Liver (tissue), 9 donors: Measurements from ENCODE around the gene NR6A1. TPM values are rescaled to one million over a fixed set of nuclear protein-coding genes. Genes with fewer than 3 reads are reported as not detected.

Source experiments
- DNase-seq: peaks from one replicate; pipeline ENCODE4 v3.0.0-alpha.2; 2017; ENCODE audit warnings: low spot score
- H3K27ac ChIP-seq, 2 donors: one replicate each; pipeline ENCODE4 v1.7.0; 2013; ENCODE audit warnings: inconsistent platforms in 2 of 2, low read length in 2 of 2, control low read depth in 1 of 2, low read depth in 1 of 2, mild to moderate bottlenecking in 1 of 2
- H3K27me3 ChIP-seq, 4 donors: one replicate each; pipeline versions ENCODE4 v1.6.1 to v1.7.0; 2013; ENCODE audit warnings: low read length in 3 of 4, inconsistent platforms in 1 of 4, mild to moderate bottlenecking in 1 of 4, moderate library complexity in 1 of 4; ENCODE audit not compliant: control insufficient read depth in 4 of 4, insufficient read depth in 4 of 4
- H3K36me3 ChIP-seq, 4 donors: one replicate each; pipeline versions ENCODE4 v1.6.1 to v1.7.0; 2013; ENCODE audit warnings: low read length in 3 of 4, mild to moderate bottlenecking in 3 of 4, low read depth in 1 of 4, moderate library complexity in 1 of 4; ENCODE audit not compliant: control insufficient read depth in 4 of 4, insufficient read depth in 3 of 4
- H3K4me1 ChIP-seq, 4 donors: one replicate each; pipeline versions ENCODE4 v1.6.1 to v1.7.0; 2013; ENCODE audit warnings: low read length in 3 of 4, mild to moderate bottlenecking in 3 of 4, moderate library complexity in 1 of 4; ENCODE audit not compliant: control insufficient read depth in 4 of 4, insufficient read depth in 4 of 4
- H3K4me3 ChIP-seq, 3 donors: one replicate each; pipeline versions ENCODE4 v1.6.1 to v1.7.0; 2013; ENCODE audit warnings: low read length in 3 of 3, control low read depth in 1 of 3, low read depth in 1 of 3, mild to moderate bottlenecking in 1 of 3
- H3K9ac ChIP-seq, 2 donors: one replicate each; pipeline ENCODE4 v1.7.0; 2013; ENCODE audit warnings: low read length in 2 of 2, mild to moderate bottlenecking in 2 of 2, moderate library complexity in 2 of 2, control low read depth in 1 of 2, low read depth in 1 of 2
- H3K9me3 ChIP-seq, 4 donors: one replicate each; pipeline versions ENCODE4 v1.6.1 to v1.7.0; 2013; ENCODE audit warnings: low read length in 3 of 4; ENCODE audit not compliant: control insufficient read depth in 4 of 4
- EGR1 ChIP-seq, 2 donors: IDR thresholded peaks; 2 replicates each; pipeline ENCODE4 v1.6.1; 2016 to 2018; ENCODE audit warnings: antibody characterized with exemption in 2 of 2, low read depth in 2 of 2
- FOXA2 ChIP-seq: IDR thresholded peaks from 2 replicates; pipeline ENCODE4 v1.6.1; 2016; ENCODE audit warnings: antibody characterized with exemption
- GABPA ChIP-seq, 2 donors: IDR thresholded peaks in 1 of 2; conservative IDR thresholded peaks in 1 of 2; 2 replicates each; pipeline ENCODE4 v1.6.1; 2016; ENCODE audit warnings: antibody characterized with exemption in 2 of 2, mild to moderate bottlenecking in 1 of 2, moderate library complexity in 1 of 2
- HNF4A ChIP-seq, 2 donors: conservative IDR thresholded peaks; 2 replicates each; pipeline ENCODE4 v1.6.1; 2016; ENCODE audit warnings: antibody characterized with exemption in 2 of 2, mild to moderate bottlenecking in 2 of 2
- HNF4G ChIP-seq: IDR thresholded peaks from 2 replicates; pipeline ENCODE4 v1.6.1; 2016; ENCODE audit warnings: antibody characterized with exemption
- JUND ChIP-seq, 2 donors: IDR thresholded peaks; 2 replicates each; pipeline ENCODE4 v1.6.1; 2016; ENCODE audit warnings: antibody characterized with exemption in 2 of 2
- NR2F2 ChIP-seq: IDR thresholded peaks from 2 replicates; pipeline ENCODE4 v1.6.1; 2016; ENCODE audit warnings: antibody characterized with exemption
- RAD21 ChIP-seq, 2 donors: IDR thresholded peaks; 2 replicates each; pipeline ENCODE4 v1.6.1; 2016; ENCODE audit warnings: antibody characterized with exemption in 2 of 2, mild to moderate bottlenecking in 2 of 2
- RXRA ChIP-seq, 2 donors: IDR thresholded peaks; 2 replicates each; pipeline ENCODE4 v1.6.1; 2017 to 2018; ENCODE audit warnings: antibody characterized with exemption in 2 of 2, mild to moderate bottlenecking in 1 of 2
- SP1 ChIP-seq: IDR thresholded peaks from 2 replicates; pipeline ENCODE4 v1.6.1; 2018; ENCODE audit warnings: antibody characterized with exemption, mild to moderate bottlenecking
- TAF1 ChIP-seq: conservative IDR thresholded peaks from 2 replicates; pipeline ENCODE4 v1.6.1; 2016; ENCODE audit warnings: antibody characterized with exemption, mild to moderate bottlenecking
- YY1 ChIP-seq: IDR thresholded peaks from 2 replicates; pipeline ENCODE4 v1.6.1; 2016; ENCODE audit warnings: antibody characterized with exemption, mild to moderate bottlenecking
- WGBS: extraction: QIAGEN DNeasy Blood & Tissue Kit; methylation state at CpG from one replicate; pipeline ENCODE4 v1.1.7; 2013; 5-methylcytosine and 5-hydroxymethylcytosine counted together
- polyA plus RNA-seq, 2 donors: library from polyadenylated mRNA; stranded (reverse) in 1 of 2; unstranded in 1 of 2; fragments of 200-250 nt in 1 of 2; fragments of >200 nt in 1 of 2; fragmentation: Nextera tagmentation in 1 of 2; extraction: Ambion mirVana in 1 of 2; gene quantifications; one replicate each; pipeline versions ENCODE4 v1.2.1 to v1.2.3, GENCODE V29; 2013 to 2015
- total RNA-seq, 2 donors: library from RNA; depleted of rRNA; stranded (reverse); fragments of >200 nt; gene quantifications; one replicate each; pipeline ENCODE4 v1.2.3, GENCODE V29; 2014
- TF ChIP-seq, protein P1 (sequence below): IDR thresholded peaks from 2 replicates; pipeline ENCODE4 v1.6.1; 2016; ENCODE audit warnings: antibody characterized with exemption, mild to moderate bottlenecking
- TF ChIP-seq, protein P2 (sequence below): IDR thresholded peaks from 2 replicates; pipeline ENCODE4 v1.6.1; 2016; ENCODE audit warnings: antibody characterized with exemption
- TF ChIP-seq, protein P3 (sequence below): IDR thresholded peaks from 2 replicates; pipeline ENCODE4 v1.6.1; 2016; ENCODE audit warnings: antibody characterized with exemption
- TF ChIP-seq, protein P4 (sequence below): IDR thresholded peaks from 2 replicates; pipeline ENCODE4 v1.6.1; 2016; ENCODE audit warnings: antibody characterized with exemption
- donor health status: healthy.
- donor health status: healthy.
- donor health status: healthy.
- donor health status: healthy.
- donor health status: healthy.

Gene NR6A1
- total and polyA plus RNA-seq, 4 donors, result 0.72 to 6.1 (median 2.1) TPM

DNA sequence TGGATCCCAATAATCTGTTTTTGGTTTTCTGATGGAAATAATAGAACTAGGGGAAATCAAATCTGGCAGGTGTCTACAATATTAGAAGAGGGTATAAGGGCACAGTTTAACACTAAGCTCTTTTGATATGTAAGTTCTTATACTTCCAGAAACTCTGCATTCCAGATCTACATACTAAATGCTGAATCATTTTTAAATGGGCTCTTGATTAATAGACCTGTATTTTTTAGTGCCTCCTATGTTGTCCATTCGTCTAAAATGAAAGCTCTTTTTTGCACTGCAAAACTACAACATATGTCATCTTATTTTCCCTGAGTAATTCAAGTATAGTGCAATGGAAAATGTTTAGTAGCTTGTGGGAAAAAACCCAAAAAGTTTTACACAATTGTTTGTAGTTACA lies 44.2 kb downstream of the NR6A1 start (continued):
- TF ChIP-seq, protein P1, sequence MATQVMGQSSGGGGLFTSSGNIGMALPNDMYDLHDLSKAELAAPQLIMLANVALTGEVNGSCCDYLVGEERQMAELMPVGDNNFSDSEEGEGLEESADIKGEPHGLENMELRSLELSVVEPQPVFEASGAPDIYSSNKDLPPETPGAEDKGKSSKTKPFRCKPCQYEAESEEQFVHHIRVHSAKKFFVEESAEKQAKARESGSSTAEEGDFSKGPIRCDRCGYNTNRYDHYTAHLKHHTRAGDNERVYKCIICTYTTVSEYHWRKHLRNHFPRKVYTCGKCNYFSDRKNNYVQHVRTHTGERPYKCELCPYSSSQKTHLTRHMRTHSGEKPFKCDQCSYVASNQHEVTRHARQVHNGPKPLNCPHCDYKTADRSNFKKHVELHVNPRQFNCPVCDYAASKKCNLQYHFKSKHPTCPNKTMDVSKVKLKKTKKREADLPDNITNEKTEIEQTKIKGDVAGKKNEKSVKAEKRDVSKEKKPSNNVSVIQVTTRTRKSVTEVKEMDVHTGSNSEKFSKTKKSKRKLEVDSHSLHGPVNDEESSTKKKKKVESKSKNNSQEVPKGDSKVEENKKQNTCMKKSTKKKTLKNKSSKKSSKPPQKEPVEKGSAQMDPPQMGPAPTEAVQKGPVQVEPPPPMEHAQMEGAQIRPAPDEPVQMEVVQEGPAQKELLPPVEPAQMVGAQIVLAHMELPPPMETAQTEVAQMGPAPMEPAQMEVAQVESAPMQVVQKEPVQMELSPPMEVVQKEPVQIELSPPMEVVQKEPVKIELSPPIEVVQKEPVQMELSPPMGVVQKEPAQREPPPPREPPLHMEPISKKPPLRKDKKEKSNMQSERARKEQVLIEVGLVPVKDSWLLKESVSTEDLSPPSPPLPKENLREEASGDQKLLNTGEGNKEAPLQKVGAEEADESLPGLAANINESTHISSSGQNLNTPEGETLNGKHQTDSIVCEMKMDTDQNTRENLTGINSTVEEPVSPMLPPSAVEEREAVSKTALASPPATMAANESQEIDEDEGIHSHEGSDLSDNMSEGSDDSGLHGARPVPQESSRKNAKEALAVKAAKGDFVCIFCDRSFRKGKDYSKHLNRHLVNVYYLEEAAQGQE, result no peak
- TF ChIP-seq TAF1, result no peak
- no peak for TF ChIP-seq EGR1 (IDR thresholded peaks at IDR 0.05; ENCODE audit: low read depth in 2 of 2)
- no peak for TF ChIP-seq GABPA (IDR thresholded peaks at IDR 0.05 in 1 of 2, conservative IDR thresholded peaks at IDR 0.05 in 1 of 2)
- no peak for TF ChIP-seq HNF4A (conservative IDR thresholded peaks at IDR 0.05)

DNA sequence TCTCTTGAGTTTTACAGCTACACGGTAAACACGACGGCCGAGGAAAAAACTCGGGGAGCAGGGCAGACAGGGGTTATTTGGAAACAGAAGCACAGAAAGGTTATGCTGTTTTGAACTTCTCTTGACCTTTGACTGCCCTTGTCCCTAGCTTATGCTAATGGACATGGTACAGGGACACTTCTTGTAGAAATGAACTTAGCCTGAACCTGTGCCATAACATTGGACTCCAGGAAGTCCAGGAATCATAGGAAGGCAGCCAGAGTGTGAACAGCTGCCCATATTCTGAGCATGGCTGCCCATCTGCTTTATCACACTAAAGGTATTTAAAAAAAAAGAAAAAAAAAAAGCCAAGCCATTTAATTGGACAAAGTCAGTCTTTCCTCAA lies 46.1 kb downstream of the NR6A1 start:
- peaks cover 1 to 26% (median 17%) of the 10 kb centered on the region in 4 donors for H3K4me1 ChIP-seq
- no peak for DNase-seq
- no peaks in the 10 kb centered on the region for H3K36me3 ChIP-seq
- TF ChIP-seq NR2F2 (peak; percentile 93), SP1 (peak; percentile 73), HNF4A (conservative IDR thresholded peaks at IDR 0.05) (peak; percentile 84 to 86), GABPA (IDR thresholded peaks at IDR 0.05 in 1 of 2, conservative IDR thresholded peaks at IDR 0.05 in 1 of 2) (no peak), RXRA (IDR thresholded peaks at IDR 0.05) (peak; percentile 96), JUND (IDR thresholded peaks at IDR 0.05) (peak in 1 of 2 donors; percentile 26), YY1 (peak; percentile 77), FOXA2 (no peak), RAD21 (IDR thresholded peaks at IDR 0.05) (peak in 1 of 2 donors; percentile 9), HNF4G (peak; percentile 55)
- TF ChIP-seq, protein P1, result no peak
- TF ChIP-seq, protein P2, sequence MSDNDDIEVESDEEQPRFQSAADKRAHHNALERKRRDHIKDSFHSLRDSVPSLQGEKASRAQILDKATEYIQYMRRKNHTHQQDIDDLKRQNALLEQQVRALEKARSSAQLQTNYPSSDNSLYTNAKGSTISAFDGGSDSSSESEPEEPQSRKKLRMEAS, result peak; percentile 54
- TF ChIP-seq, protein P3, sequence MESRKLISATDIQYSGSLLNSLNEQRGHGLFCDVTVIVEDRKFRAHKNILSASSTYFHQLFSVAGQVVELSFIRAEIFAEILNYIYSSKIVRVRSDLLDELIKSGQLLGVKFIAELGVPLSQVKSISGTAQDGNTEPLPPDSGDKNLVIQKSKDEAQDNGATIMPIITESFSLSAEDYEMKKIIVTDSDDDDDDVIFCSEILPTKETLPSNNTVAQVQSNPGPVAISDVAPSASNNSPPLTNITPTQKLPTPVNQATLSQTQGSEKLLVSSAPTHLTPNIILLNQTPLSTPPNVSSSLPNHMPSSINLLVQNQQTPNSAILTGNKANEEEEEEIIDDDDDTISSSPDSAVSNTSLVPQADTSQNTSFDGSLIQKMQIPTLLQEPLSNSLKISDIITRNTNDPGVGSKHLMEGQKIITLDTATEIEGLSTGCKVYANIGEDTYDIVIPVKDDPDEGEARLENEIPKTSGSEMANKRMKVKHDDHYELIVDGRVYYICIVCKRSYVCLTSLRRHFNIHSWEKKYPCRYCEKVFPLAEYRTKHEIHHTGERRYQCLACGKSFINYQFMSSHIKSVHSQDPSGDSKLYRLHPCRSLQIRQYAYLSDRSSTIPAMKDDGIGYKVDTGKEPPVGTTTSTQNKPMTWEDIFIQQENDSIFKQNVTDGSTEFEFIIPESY, result no peak
- TF ChIP-seq, protein P4, sequence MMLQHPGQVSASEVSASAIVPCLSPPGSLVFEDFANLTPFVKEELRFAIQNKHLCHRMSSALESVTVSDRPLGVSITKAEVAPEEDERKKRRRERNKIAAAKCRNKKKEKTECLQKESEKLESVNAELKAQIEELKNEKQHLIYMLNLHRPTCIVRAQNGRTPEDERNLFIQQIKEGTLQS, result no peak
- H3K9me3 ChIP-seq, result no peaks in the 10 kb centered on the region
- H3K27me3 ChIP-seq, result no peaks in the 10 kb centered on the region
- H3K4me3 ChIP-seq, result peak overlapping the region in 2 of 3 donors; percentile 11 to 18
- WGBS, result 21% methylated on average over 5 of the region's 5 CpGs
- H3K27ac ChIP-seq, result peak overlapping the region; percentile 41 to 46
- no peak overlapping the region for H3K9ac ChIP-seq
